ENCODE measurements around the gene STK4.
"Not testable (repeated sequence)": the region's sequence is repeated elsewhere in the genome, so short reads cannot be mapped to it uniquely, and the experiment has no call there.

DNA sequence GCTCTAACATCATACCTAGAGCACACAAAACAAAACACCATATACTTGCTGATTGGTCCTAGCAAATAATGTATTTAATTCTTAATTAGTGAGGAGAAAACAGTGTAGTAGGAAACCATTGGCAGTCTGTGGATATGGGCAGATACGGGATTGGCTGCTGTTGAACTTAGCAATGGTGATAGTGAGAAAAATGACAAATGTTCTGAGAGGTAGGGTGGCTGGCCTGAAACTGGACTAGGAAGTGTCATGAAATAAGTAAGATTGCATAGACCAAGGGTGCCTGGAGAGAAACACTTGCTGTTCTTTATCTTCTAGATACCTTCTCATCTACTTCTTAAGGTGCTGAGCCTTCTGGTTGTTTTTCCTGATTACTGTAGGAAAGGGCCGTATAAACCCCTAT, 56.8 kb downstream of the STK4 start:
- TF ChIP-seq, protein P1, sequence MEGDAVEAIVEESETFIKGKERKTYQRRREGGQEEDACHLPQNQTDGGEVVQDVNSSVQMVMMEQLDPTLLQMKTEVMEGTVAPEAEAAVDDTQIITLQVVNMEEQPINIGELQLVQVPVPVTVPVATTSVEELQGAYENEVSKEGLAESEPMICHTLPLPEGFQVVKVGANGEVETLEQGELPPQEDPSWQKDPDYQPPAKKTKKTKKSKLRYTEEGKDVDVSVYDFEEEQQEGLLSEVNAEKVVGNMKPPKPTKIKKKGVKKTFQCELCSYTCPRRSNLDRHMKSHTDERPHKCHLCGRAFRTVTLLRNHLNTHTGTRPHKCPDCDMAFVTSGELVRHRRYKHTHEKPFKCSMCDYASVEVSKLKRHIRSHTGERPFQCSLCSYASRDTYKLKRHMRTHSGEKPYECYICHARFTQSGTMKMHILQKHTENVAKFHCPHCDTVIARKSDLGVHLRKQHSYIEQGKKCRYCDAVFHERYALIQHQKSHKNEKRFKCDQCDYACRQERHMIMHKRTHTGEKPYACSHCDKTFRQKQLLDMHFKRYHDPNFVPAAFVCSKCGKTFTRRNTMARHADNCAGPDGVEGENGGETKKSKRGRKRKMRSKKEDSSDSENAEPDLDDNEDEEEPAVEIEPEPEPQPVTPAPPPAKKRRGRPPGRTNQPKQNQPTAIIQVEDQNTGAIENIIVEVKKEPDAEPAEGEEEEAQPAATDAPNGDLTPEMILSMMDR (IDR thresholded peaks at IDR 0.05; ENCODE audit: low read depth, low read length): not testable (repeated sequence)
- TF ChIP-seq POLR2A (IDR thresholded peaks at IDR 0.05; ENCODE audit: extremely low read depth, insufficient read length); MYC (IDR thresholded peaks at IDR 0.05; ENCODE audit: low read depth, low read length): not testable (repeated sequence)
- TF ChIP-seq, protein P2, sequence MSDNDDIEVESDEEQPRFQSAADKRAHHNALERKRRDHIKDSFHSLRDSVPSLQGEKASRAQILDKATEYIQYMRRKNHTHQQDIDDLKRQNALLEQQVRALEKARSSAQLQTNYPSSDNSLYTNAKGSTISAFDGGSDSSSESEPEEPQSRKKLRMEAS (IDR thresholded peaks at IDR 0.05; ENCODE audit: low read depth, low read length): not testable (repeated sequence)

All from NB4 (cell line).